Measurements from ENCODE around the gene KRTAP6-3. TPM values are rescaled to one million over a fixed set of nuclear protein-coding genes. Genes with fewer than 3 reads are reported as not detected.

The KRTAP6-3 gene
- total RNA-seq, 4 donors from 2014 or later = not detected

DNA sequence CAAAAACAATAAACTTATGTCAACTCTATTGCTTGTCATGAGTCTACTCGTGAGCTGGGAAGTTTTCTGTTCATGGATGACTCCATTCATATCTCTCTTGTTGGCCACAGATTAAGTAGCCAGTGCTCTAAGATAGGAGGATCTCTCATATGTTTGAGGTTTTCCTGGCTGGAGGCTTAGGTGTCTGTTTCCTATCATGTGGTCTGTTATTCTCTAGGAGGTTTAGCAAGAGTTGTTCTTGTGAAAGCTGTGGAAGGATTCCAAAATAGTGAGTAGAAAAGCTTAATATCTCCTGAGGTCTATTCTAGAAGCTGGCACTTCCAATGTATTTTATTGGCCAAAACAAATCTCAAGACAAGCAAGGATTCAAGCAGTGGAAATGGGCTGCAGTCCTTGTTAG is 37.0 kb downstream of the KRTAP6-3 start:
- Histone ChIP-seq H3K27me3 (no peaks in the 10 kb centered on the region), H3K27ac (replicated peaks in 1 of 4) (no peak overlapping the region), H3K4me1 (no peaks in the 10 kb centered on the region), H3K9me3 (no peaks in the 10 kb centered on the region), H3K36me3 (no peaks in the 10 kb centered on the region), H3K4me3 (no peak overlapping the region)
- TF ChIP-seq, protein P1, sequence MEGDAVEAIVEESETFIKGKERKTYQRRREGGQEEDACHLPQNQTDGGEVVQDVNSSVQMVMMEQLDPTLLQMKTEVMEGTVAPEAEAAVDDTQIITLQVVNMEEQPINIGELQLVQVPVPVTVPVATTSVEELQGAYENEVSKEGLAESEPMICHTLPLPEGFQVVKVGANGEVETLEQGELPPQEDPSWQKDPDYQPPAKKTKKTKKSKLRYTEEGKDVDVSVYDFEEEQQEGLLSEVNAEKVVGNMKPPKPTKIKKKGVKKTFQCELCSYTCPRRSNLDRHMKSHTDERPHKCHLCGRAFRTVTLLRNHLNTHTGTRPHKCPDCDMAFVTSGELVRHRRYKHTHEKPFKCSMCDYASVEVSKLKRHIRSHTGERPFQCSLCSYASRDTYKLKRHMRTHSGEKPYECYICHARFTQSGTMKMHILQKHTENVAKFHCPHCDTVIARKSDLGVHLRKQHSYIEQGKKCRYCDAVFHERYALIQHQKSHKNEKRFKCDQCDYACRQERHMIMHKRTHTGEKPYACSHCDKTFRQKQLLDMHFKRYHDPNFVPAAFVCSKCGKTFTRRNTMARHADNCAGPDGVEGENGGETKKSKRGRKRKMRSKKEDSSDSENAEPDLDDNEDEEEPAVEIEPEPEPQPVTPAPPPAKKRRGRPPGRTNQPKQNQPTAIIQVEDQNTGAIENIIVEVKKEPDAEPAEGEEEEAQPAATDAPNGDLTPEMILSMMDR (IDR thresholded peaks at IDR 0.05) = no peak
- TF ChIP-seq EP300 (IDR thresholded peaks at IDR 0.05) = no peak
- no peak for TF ChIP-seq POLR2AphosphoS5 (IDR thresholded peaks at IDR 0.05)
- TF ChIP-seq POLR2A (IDR thresholded peaks at IDR 0.05; ENCODE audit: low read depth) = no peak
- DNase-seq (ENCODE audit: extremely low spot score) = no peak
- intact Hi-C loops (cut with DNase I) = no loop called here
- 34% methylated on average over 1 of the region's 1 CpG for WGBS

DNA sequence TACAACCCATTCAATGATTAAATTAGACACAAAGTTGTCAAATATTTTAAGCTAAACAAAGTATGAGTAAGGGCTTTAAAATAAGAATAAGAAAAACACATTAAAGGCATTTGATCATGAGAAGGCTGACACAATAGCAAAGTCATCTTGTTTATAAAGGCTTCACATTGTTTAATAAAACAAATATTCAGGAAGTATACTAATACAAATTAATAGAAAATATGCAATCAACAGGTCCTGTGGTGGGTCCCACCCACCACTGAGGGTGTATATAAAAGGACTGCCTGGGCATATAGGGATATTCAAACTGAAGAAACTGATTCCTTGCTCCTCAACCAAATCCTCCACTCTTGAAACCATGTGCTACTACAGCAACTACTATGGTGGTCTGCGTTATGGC is 42.7 kb downstream of the KRTAP6-3 start, which contains the start of gene KRTAP20-2:
TSS of gene KRTAP20-2 (plus strand) at position 301 of the 400 bp plus-strand sequence. CDS start at position 359, 58 bp downstream.
- H3K36me3 ChIP-seq = no peaks in the 10 kb centered on the region
- TF ChIP-seq EP300 (IDR thresholded peaks at IDR 0.05) (no peak), POLR2AphosphoS5 (IDR thresholded peaks at IDR 0.05) (no peak), POLR2A (IDR thresholded peaks at IDR 0.05; ENCODE audit: low read depth) (no peak)
- TF ChIP-seq, protein P1 (IDR thresholded peaks at IDR 0.05) = no peak
- intact Hi-C loops (cut with DNase I) = no loop called here

DNA sequence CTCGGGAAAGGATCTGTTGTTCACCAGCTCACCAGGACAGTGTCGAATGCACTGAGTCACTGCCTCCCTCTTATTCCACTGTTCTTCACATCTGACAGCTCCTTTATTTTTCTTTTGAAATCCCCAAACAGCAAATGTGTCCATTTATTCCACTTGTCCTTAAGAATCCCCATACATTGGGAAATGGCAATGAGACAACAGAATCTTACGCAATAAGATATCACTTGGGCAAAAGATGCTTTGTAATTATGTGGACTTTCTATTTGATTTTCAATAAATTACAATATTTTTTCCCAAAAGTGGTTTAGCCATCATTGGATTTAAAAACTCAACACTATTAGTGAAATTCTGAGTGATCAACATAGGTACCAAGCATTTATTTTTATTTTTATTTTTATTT is 46.4 kb downstream of the KRTAP6-3 start:
- WGBS = 49% methylated on average over 3 of the region's 3 CpGs
- intact Hi-C loops (cut with DNase I) = no loop called here
- no peak for TF ChIP-seq POLR2AphosphoS5 (IDR thresholded peaks at IDR 0.05)
- TF ChIP-seq EP300 (IDR thresholded peaks at IDR 0.05) = no peak
- TF ChIP-seq, protein P1 (IDR thresholded peaks at IDR 0.05) = no peak
- no peak for TF ChIP-seq POLR2A (IDR thresholded peaks at IDR 0.05; ENCODE audit: low read depth)
- no peaks in the 10 kb centered on the region for H3K4me1 ChIP-seq
- DNase-seq (ENCODE audit: extremely low spot score) = no peak
- H3K36me3 ChIP-seq = no peaks in the 10 kb centered on the region
- H3K4me3 ChIP-seq = no peak overlapping the region
- no peaks in the 10 kb centered on the region for H3K27me3 ChIP-seq
- no peak overlapping the region for H3K27ac ChIP-seq (replicated peaks in 1 of 4)
- no peaks in the 10 kb centered on the region for H3K9me3 ChIP-seq

More for the DNA sequence above, 42.7 kb downstream of the KRTAP6-3 start, which contains the start of gene KRTAP20-2:
- WGBS = 100% methylated on average over 1 of the region's 1 CpG
- H3K4me1 ChIP-seq = no peaks in the 10 kb centered on the region
- DNase-seq (ENCODE audit: extremely low spot score) = no peak
- H3K27me3 ChIP-seq = no peaks in the 10 kb centered on the region
- H3K4me3 ChIP-seq = no peak within 1 kb of the TSS
- no peaks in the 10 kb centered on the region for H3K9me3 ChIP-seq
- H3K27ac ChIP-seq (replicated peaks in 1 of 4) = no peak within 1 kb of the TSS

DNA sequence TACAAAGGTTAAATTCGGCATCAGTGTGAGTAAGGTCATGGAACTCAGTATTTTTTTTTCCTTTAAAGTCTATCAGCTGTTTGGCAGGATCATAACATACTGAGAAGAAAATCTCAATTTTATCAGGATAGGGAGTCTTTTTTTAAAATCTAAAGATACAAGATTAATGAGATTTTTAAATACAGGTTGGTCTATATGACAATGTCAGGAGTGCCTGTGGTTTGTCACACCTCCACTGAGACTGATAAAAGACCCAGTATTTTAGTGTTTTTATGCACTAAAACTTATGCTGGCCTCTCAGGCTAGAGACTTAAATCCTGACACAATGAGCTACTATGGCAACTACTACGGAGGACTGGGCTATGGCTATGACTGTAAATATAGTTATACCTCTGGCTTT is 50.3 kb downstream of the KRTAP6-3 start, which contains the start of gene KRTAP20-3:
TSS of gene KRTAP20-3 (plus strand) at position 301 of the 400 bp plus-strand sequence.
- Histone ChIP-seq H3K4me1 (no peaks in the 10 kb centered on the region), H3K9me3 (no peaks in the 10 kb centered on the region), H3K36me3 (no peaks in the 10 kb centered on the region), H3K27ac (replicated peaks in 1 of 4) (no peak within 1 kb of the TSS), H3K27me3 (no peaks in the 10 kb centered on the region), H3K4me3 (no peak within 1 kb of the TSS)
- WGBS = 92% methylated on average over 2 of the region's 2 CpGs
- no peak for DNase-seq (ENCODE audit: extremely low spot score)
- TF ChIP-seq POLR2AphosphoS5 (IDR thresholded peaks at IDR 0.05) (no peak), POLR2A (IDR thresholded peaks at IDR 0.05; ENCODE audit: low read depth) (no peak), EP300 (IDR thresholded peaks at IDR 0.05) (no peak)
- TF ChIP-seq, protein P1 (IDR thresholded peaks at IDR 0.05) = no peak
- intact Hi-C loops (cut with DNase I) = no loop called here

Small RNA genes lying within 50 kb of the gene (small RNA-seq; reads per million reads assigned to genes)
- gene KRTAP20-1 = 0 reads per million in 3 donors
- 0 reads per million in 3 donors for gene KRTAP20-3
- 0 reads per million in 3 donors for gene KRTAP20-4
- gene KRTAP22-1 = 0 reads per million in 3 donors
- 0 reads per million in 3 donors for gene KRTAP22-2

Other genes starting within 250 kb of the KRTAP6-3 start
- not detected for gene KRTAP23-1, start 243.8 kb upstream of the KRTAP6-3 start, total RNA-seq
- not detected for gene KRTAP13-2, start 220.2 kb upstream of the KRTAP6-3 start, total RNA-seq
- not detected for gene KRTAP13-1, start 196.4 kb upstream of the KRTAP6-3 start, total RNA-seq
- not detected for gene KRTAP13-3, start 166.5 kb upstream of the KRTAP6-3 start, total RNA-seq
- gene KRTAP13-4, start 162.2 kb upstream of the KRTAP6-3 start, total RNA-seq = not detected
- gene KRTAP15-1, start 152.2 kb upstream of the KRTAP6-3 start, total RNA-seq = not detected
- gene KRTAP19-1, start 112.1 kb upstream of the KRTAP6-3 start, total RNA-seq = not detected
- not detected for gene KRTAP19-2, start 105.0 kb upstream of the KRTAP6-3 start, total RNA-seq
- not detected for gene KRTAP19-3, start 100.4 kb upstream of the KRTAP6-3 start, total RNA-seq
- gene KRTAP19-4, start 95.3 kb upstream of the KRTAP6-3 start, total RNA-seq = not detected
- gene KRTAP19-5, start 90.3 kb upstream of the KRTAP6-3 start, total RNA-seq = not detected
- not detected for gene KRTAP19-6, start 50.6 kb upstream of the KRTAP6-3 start, total RNA-seq
- gene KRTAP19-7, start 31.1 kb upstream of the KRTAP6-3 start, total RNA-seq = not detected
- gene KRTAP22-2, start 2.0 kb upstream of the KRTAP6-3 start, total RNA-seq = not detected
- not detected for gene KRTAP6-2, start 6.5 kb downstream of the KRTAP6-3 start, total RNA-seq
- not detected for gene KRTAP22-1, start 8.6 kb downstream of the KRTAP6-3 start, total RNA-seq
- not detected for gene KRTAP6-1, start 21.5 kb downstream of the KRTAP6-3 start, total RNA-seq
- gene KRTAP20-1, start 24.0 kb downstream of the KRTAP6-3 start, total RNA-seq = not detected
- gene KRTAP20-4, start 28.2 kb downstream of the KRTAP6-3 start, total RNA-seq = not detected
- not detected for gene KRTAP20-2, start 42.8 kb downstream of the KRTAP6-3 start, total RNA-seq
- gene KRTAP20-3, start 50.4 kb downstream of the KRTAP6-3 start, total RNA-seq = not detected
- not detected for gene KRTAP21-3, start 126.3 kb downstream of the KRTAP6-3 start, total RNA-seq
- gene KRTAP21-2, start 154.8 kb downstream of the KRTAP6-3 start, total RNA-seq = not detected
- gene KRTAP21-1, start 163.0 kb downstream of the KRTAP6-3 start, total RNA-seq = not detected
- not detected for gene KRTAP8-1, start 220.8 kb downstream of the KRTAP6-3 start, total RNA-seq
- gene KRTAP7-1, start 237.3 kb downstream of the KRTAP6-3 start, total RNA-seq = not detected